ENCODE data around the gene AQP2.

The AQP2 gene

GRCh38 chr12:49920915-49921286, 29.6 kb upstream of the AQP2 start:
- no peak for DNase-seq

- no peak for DNase-seq
Measured at GRCh38 chr12:49921299-49921698, 29.2 kb upstream of the AQP2 start.

- DNase-seq = no peak
Measured at GRCh38 chr12:49921936-49922335, 28.6 kb upstream of the AQP2 start.

GRCh38 chr12:49922349-49923034, 28.0 kb upstream of the AQP2 start:
- DNase-seq = no peak

- DNase-seq = no peak
Measured at GRCh38 chr12:49923035-49923644, 27.4 kb upstream of the AQP2 start.

GRCh38 chr12:49923880-49924556, 26.5 kb upstream of the AQP2 start:
- DNase-seq = no peak

GRCh38 chr12:49924628-49925246, 25.8 kb upstream of the AQP2 start:
- no peak for DNase-seq

- DNase-seq = no peak
Measured at GRCh38 chr12:49925433-49926204, 24.9 kb upstream of the AQP2 start.

GRCh38 chr12:49928471-49928870, 22.1 kb upstream of the AQP2 start:
- no peak for DNase-seq

- no peak for DNase-seq
Measured at GRCh38 chr12:49929581-49929980, 21.0 kb upstream of the AQP2 start.

GRCh38 chr12:49930515-49931288, 19.8 kb upstream of the AQP2 start:
- no peak for DNase-seq

GRCh38 chr12:49932023-49932422, 18.5 kb upstream of the AQP2 start:
- no peak for DNase-seq

- no peak for DNase-seq
Measured at GRCh38 chr12:49932533-49933130, 17.9 kb upstream of the AQP2 start.

- DNase-seq = no peak
Measured at GRCh38 chr12:49933796-49934195, 16.7 kb upstream of the AQP2 start.

- DNase-seq = no peak
Measured at GRCh38 chr12:49934505-49934904, 16.0 kb upstream of the AQP2 start.

GRCh38 chr12:49936925-49937324, 13.6 kb upstream of the AQP2 start:
- no peak for DNase-seq

- DNase-seq = no peak
Measured at GRCh38 chr12:49937639-49938300, 12.8 kb upstream of the AQP2 start.

- DNase-seq = no peak
Measured at GRCh38 chr12:49939307-49939706, 11.2 kb upstream of the AQP2 start.

GRCh38 chr12:49939707-49940106, 10.8 kb upstream of the AQP2 start:
- DNase-seq = no peak

- no peak for DNase-seq
Measured at GRCh38 chr12:49941556-49942511, 8.7 kb upstream of the AQP2 start.

Data from NCI-H1092 treated with DMSO at 0.1 percent for 48 hours (cell line).